ENCODE data around the gene ABHD6.

DNA sequence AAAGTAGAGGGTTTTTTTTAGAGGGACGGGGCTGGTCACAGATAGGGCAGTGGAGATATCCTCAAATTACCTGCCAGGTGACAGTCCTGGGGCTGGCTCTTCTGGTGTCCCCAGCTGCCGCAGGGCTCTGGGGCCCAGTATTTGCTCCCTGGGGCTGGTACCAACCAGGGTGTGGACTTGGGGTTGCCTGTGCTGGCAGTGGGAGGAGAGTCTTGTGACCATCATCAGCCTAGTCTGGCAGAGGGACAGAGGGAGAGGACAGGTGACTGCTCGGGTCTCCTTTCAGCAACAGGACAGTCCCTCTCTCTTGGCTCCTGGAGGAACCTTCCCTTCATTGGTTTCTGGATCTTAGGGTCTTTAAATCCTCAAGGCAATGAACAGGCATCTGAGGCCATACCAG lies 60.6 kb downstream of the ABHD6 start:
- TF ChIP-seq TAF1 (IDR thresholded peaks at IDR 0.05; ENCODE audit: low read depth) (no peak), EP300 (IDR thresholded peaks at IDR 0.05; ENCODE audit: borderline replicate concordance) (no peak), RAD21 (IDR thresholded peaks at IDR 0.05; ENCODE audit: low read depth) (no peak), CREB1 (IDR thresholded peaks at IDR 0.05; ENCODE audit: low read depth) (no peak)
- TF ChIP-seq, protein P1, sequence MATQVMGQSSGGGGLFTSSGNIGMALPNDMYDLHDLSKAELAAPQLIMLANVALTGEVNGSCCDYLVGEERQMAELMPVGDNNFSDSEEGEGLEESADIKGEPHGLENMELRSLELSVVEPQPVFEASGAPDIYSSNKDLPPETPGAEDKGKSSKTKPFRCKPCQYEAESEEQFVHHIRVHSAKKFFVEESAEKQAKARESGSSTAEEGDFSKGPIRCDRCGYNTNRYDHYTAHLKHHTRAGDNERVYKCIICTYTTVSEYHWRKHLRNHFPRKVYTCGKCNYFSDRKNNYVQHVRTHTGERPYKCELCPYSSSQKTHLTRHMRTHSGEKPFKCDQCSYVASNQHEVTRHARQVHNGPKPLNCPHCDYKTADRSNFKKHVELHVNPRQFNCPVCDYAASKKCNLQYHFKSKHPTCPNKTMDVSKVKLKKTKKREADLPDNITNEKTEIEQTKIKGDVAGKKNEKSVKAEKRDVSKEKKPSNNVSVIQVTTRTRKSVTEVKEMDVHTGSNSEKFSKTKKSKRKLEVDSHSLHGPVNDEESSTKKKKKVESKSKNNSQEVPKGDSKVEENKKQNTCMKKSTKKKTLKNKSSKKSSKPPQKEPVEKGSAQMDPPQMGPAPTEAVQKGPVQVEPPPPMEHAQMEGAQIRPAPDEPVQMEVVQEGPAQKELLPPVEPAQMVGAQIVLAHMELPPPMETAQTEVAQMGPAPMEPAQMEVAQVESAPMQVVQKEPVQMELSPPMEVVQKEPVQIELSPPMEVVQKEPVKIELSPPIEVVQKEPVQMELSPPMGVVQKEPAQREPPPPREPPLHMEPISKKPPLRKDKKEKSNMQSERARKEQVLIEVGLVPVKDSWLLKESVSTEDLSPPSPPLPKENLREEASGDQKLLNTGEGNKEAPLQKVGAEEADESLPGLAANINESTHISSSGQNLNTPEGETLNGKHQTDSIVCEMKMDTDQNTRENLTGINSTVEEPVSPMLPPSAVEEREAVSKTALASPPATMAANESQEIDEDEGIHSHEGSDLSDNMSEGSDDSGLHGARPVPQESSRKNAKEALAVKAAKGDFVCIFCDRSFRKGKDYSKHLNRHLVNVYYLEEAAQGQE (IDR thresholded peaks at IDR 0.05; ENCODE audit: low read depth): no peak
- TF ChIP-seq, protein P2, sequence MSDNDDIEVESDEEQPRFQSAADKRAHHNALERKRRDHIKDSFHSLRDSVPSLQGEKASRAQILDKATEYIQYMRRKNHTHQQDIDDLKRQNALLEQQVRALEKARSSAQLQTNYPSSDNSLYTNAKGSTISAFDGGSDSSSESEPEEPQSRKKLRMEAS (IDR thresholded peaks at IDR 0.05): no peak
